Vagina (tissue), 2 donors: ENCODE results near the gene RYR1. TPM values are rescaled to one million over a fixed set of nuclear protein-coding genes. Genes with fewer than 3 reads are reported as not detected.

ENCODE experiments used
- DNase-seq, 2 donors: peaks; one replicate each; pipeline ENCODE4 v3.0.0-alpha.2; 2017; ENCODE audit errors: extremely low spot score in 2 of 2
- H3K27ac ChIP-seq: fragments of 200-600 bp; sonication (generic); one replicate; pipeline ENCODE4 v1.5.1; 2019
- H3K27me3 ChIP-seq: fragments of 200-600 bp; sonication (generic); one replicate; pipeline ENCODE4 v1.5.1; 2019
- H3K36me3 ChIP-seq, 2 donors: fragments of 200-600 bp; sonication (generic); one replicate each; pipeline ENCODE4 v1.5.1; 2017 to 2019
- H3K4me1 ChIP-seq: fragments of 200-600 bp; sonication (generic); one replicate; pipeline ENCODE4 v1.5.1; 2019
- H3K4me3 ChIP-seq, 2 donors: fragments of 200-600 bp; sonication (generic); 1 replicate in 1 of 2; 2 replicates in 1 of 2; pipeline ENCODE4 v1.5.1; 2016 to 2019
- H3K9me3 ChIP-seq: fragments of 200-600 bp; sonication (generic); one replicate; pipeline ENCODE4 v1.5.1; 2019
- CTCF ChIP-seq, 3 experiments: fragments of 450-650 bp in 2 of 3; fragments of 200-600 bp in 1 of 3; sonication (generic) in 1 of 3; IDR thresholded peaks; one replicate each; pipeline ENCODE4 v1.5.1; 2017 to 2019; ENCODE audit warnings: antibody characterized with exemption in 3 of 3, mild to moderate bottlenecking in 2 of 3, moderate library complexity in 2 of 3
- POLR2A ChIP-seq, 2 donors: fragments of 450-650 bp; IDR thresholded peaks; one replicate each; pipeline ENCODE4 v1.6.1; 2017; ENCODE audit warnings: antibody characterized with exemption in 2 of 2, mild to moderate bottlenecking in 2 of 2, moderate library complexity in 2 of 2
- POLR2AphosphoS5 ChIP-seq, 2 donors: sonication (generic); formaldehyde crosslinking; IDR thresholded peaks; one replicate each; pipeline ENCODE4 v1.9.0; 2017; ENCODE audit warnings: antibody characterized with exemption in 2 of 2, mild to moderate bottlenecking in 2 of 2, low read depth in 1 of 2; ENCODE audit not compliant: insufficient read depth in 1 of 2
- intact Hi-C: fragments of 100-400 bp; cut with DNase I; formaldehyde crosslinking; loops from one replicate; pipeline ENCODE4 v1.15.1; 2023
- total RNA-seq: library from RNA; depleted of rRNA; stranded (reverse); fragments of >200 nt; gene quantifications from one replicate; pipeline ENCODE4 v1.2.3, GENCODE V29; 2016

RYR1 gene
- total RNA-seq, 1 donor from 2014 or later, result 1.5 TPM

DNA sequence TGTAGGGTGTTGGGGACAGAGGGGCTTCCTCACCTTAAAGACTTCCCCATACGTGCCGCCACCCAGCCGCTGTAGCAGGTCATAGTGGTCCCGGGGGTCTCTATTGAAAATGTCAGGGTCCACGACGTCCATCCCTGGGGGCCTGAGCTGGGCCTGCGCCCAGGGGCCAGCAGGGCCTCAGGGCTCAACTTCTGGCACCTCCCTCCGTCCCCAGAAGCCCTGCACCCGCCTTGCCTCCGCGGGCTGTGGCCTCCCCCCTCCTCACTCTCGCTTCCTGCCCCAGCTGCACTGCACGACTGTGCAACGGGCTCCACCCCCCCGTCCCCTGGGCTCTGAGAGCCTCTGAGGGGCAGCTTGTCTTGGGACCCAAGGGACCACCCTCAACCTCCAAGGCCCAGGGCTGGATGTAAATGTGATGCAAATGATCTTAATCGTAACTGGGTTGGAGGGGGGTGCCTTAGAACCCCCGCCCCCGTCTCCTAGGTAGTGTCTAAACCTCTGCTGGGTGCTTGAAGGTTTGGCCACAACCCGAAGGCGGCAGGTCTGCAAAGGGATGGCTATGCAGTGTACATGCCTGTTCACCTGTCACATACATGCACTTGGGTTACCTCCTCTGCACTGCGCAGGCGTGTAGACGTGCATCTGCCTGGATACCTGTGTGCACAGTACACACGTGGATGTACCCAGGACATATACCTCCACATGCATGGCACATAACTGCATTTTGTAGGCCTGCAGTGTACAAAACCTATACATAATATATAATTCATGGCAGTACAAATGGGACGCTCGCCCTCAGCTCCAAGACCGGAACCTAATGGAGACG lies 184.5 kb downstream of the RYR1 start, which contains the start of gene MAP4K1:
Gene MAP4K1, minus strand, starts transcription at position 190 of the 826 bp plus-strand sequence. Its CDS starts 58 bp downstream, at position 132.
- no peak for DNase-seq
- H3K36me3 ChIP-seq, result peaks cover 0 to 30% of the 10 kb centered on the region in 2 donors
- peak within 1 kb of the TSS; percentile 56 for H3K27ac ChIP-seq
- TF ChIP-seq POLR2AphosphoS5 (IDR thresholded peaks at IDR 0.05; ENCODE audit: insufficient read depth in 1 of 2, low read depth in 1 of 2) (no peak), CTCF (IDR thresholded peaks at IDR 0.05) (no peak), POLR2A (IDR thresholded peaks at IDR 0.05) (no peak)
- intact Hi-C loops, result no loop called here
- peaks cover 20% of the 10 kb centered on the region for H3K4me1 ChIP-seq
- H3K4me3 ChIP-seq, result peak within 1 kb of the TSS; percentile 82 to 98
- H3K27me3 ChIP-seq, result no peaks in the 10 kb centered on the region
- H3K9me3 ChIP-seq, result no peaks in the 10 kb centered on the region

DNA sequence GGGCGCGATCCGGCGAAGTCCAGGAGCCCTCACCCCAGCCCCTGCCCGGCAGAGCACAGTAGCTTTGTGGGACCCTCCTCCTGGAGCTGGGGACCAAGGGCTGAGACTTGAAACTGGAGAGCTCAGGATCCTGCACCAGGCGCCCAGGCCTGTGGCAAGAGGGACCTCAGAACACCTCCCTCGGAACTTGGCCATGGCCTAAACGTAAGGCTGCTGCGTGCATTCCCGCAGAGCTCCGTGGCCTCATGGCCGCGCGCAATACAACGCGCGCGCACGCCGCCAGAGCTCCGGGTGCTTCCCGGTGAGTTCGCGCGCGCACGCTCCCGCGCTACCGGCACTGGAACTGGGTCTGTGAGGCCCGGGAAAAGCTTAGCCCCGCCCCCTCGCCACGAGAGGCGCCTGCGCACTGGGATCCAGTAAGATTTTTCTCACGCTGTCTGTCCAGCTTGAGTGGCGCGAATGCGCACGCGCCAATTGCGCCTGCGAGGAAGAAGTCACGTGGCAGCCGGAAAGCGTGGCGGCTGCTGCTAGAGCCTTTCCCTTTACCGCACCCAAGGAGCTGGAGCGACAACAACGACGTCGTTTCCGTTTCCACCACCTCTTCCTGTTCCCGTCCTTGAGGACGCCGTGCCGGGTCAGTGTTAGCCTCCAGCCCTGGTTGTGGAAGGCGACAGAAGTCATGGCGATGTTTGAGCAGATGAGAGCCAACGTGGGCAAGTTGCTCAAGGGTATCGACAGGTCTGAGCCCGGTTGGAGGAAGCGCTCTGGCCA lies 185.3 kb downstream of the RYR1 start, which contains the start of gene EIF3K:
Gene EIF3K, plus strand, starts transcription at position 599 of the 771 bp plus-strand sequence. Its CDS starts 81 bp downstream, at position 680.
- H3K36me3 ChIP-seq, result peaks cover 0 to 38% of the 10 kb centered on the region in 2 donors
- no peaks in the 10 kb centered on the region for H3K9me3 ChIP-seq
- H3K4me3 ChIP-seq, result peak within 1 kb of the TSS; percentile 82 to 98
- H3K27me3 ChIP-seq, result no peaks in the 10 kb centered on the region
- no peak for TF ChIP-seq CTCF (IDR thresholded peaks at IDR 0.05)
- TF ChIP-seq POLR2AphosphoS5 (IDR thresholded peaks at IDR 0.05; ENCODE audit: insufficient read depth in 1 of 2, low read depth in 1 of 2), result peak; percentile 92 to 100
- no peak for TF ChIP-seq POLR2A (IDR thresholded peaks at IDR 0.05)
- peaks cover 20% of the 10 kb centered on the region for H3K4me1 ChIP-seq
- DNase-seq, result peak in 1 of 2 donors; percentile 99
- peak within 1 kb of the TSS; percentile 80 for H3K27ac ChIP-seq
- intact Hi-C loops, result no loop called here

DNA sequence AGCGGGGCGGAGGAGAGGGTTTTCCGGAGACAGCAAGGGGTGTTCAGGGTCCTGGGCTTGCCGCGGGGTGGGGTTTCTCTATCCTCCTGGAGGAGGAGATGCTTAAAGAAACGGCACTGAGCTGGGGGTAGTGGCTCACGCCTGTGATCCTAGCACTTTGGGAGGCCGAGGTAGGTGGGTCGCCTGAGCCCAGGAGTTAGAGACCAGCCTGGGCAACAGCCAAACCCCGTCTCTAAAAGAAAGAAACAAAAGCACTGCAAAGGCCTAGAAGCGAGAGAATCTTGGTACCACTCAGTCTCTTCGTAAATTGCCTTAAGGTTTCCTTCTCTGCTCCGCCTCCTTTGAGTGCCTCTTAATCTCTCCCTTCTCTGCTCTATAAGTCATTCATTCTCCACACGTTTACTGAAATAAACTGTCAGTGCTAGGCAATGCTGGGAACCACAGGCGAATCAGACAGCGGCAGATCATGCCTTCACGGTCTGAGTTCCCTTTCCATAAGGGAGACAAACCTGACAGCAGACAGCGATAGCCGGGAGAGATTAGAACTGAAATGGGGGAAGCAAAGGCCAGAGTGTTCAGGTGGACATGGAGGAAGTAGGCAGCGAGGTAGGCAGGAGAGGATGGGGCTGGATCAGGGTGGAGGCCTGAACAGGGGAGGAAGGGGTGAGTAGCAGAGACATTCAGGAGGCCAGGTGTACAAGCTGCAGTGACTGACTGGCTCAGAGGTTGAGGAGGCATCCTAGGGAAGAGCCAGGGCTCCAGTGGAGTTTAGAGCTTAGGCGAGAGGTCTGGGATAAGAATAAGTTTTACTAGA lies 186.1 kb downstream of the RYR1 start:
- Histone ChIP-seq H3K27me3 (no peaks in the 10 kb centered on the region), H3K4me1 (peaks cover 20% of the 10 kb centered on the region), H3K4me3 (peak overlapping the region; percentile 82 to 98), H3K36me3 (peaks cover 0 to 46% of the 10 kb centered on the region in 2 donors), H3K27ac (peak overlapping the region; percentile 80), H3K9me3 (no peaks in the 10 kb centered on the region)
- intact Hi-C loops, result no loop called here
- TF ChIP-seq CTCF (IDR thresholded peaks at IDR 0.05) (no peak), POLR2A (IDR thresholded peaks at IDR 0.05) (no peak), POLR2AphosphoS5 (IDR thresholded peaks at IDR 0.05; ENCODE audit: insufficient read depth in 1 of 2, low read depth in 1 of 2) (no peak)
- no peak for DNase-seq

- Histone ChIP-seq H3K36me3 (peaks cover 0 to 98% of the 10 kb centered on the region in 2 donors), H3K4me3 (no peak overlapping the region)
- TF ChIP-seq POLR2AphosphoS5 (IDR thresholded peaks at IDR 0.05; ENCODE audit: insufficient read depth in 1 of 2, low read depth in 1 of 2) (no peak), POLR2A (IDR thresholded peaks at IDR 0.05) (no peak), CTCF (IDR thresholded peaks at IDR 0.05) (no peak)
These were observed 191.3 kb downstream of the RYR1 start for GRCh38 chr19:38624822-38625221.

More at GRCh38 chr19:38624822-38625221, 191.3 kb downstream of the RYR1 start:
- intact Hi-C loops, result no loop called here
- H3K27ac ChIP-seq, result no peak overlapping the region
- H3K9me3 ChIP-seq, result no peaks in the 10 kb centered on the region
- DNase-seq, result no peak
- H3K27me3 ChIP-seq, result no peaks in the 10 kb centered on the region
- peaks cover 7% of the 10 kb centered on the region for H3K4me1 ChIP-seq
